22Rv1 (cell line): ENCODE measurements around the gene GPR89A.

Experiments used
- CTCF ChIP-seq: fragments of 450-650 bp; IDR thresholded peaks from 2 replicates; pipeline ENCODE4 v1.5.1; 2017; ENCODE audit warnings: mild to moderate bottlenecking
- ZFX ChIP-seq: fragments of 450-650 bp; IDR thresholded peaks from 2 replicates; pipeline ENCODE4 v1.6.1; 2017; ENCODE audit warnings: antibody characterized with exemption, borderline replicate concordance

DNA sequence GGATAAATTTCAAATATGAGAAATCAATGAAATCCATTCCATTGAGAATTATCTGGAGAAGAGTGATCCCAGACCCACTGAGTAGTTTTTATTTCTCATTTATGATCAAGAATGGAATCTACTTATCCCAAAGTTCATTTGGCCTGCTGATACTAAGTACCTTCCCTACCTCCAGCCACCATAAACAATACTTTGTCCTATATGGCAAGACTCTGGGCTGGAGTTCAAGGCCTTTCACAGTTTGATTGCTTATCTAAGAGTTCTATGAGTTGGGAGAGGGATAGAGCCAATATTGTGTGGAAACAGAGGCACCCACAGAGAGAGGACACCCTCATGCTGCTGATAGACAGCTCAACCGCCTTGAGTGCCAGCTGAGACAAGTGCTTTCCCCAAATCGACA, 94.3 kb downstream of the GPR89A start:
- TF ChIP-seq CTCF = no peak
- TF ChIP-seq ZFX = no peak
